Ovary (tissue), 3 donors: Measurements from ENCODE around the gene STK33.

Experiments used
- CTCF ChIP-seq, 3 donors: fragments of 450-650 bp in 2 of 3; fragments of 200-600 bp in 1 of 3; IDR thresholded peaks; one replicate each; pipeline versions ENCODE4 v1.5.1 to v1.8.0; 2016 to 2022; ENCODE audit warnings: antibody characterized with exemption in 3 of 3, mild to moderate bottlenecking in 1 of 3
- EP300 ChIP-seq: sonication (generic); formaldehyde crosslinking; IDR thresholded peaks from one replicate; pipeline ENCODE4 v1.6.1; 2017; ENCODE audit warnings: antibody characterized with exemption
- POLR2A ChIP-seq: fragments of 450-650 bp; IDR thresholded peaks from one replicate; pipeline ENCODE4 v1.6.1; 2017; ENCODE audit warnings: antibody characterized with exemption, mild to moderate bottlenecking, moderate library complexity
- donor health status: DM: no; HTN: no; CAD: no.

DNA sequence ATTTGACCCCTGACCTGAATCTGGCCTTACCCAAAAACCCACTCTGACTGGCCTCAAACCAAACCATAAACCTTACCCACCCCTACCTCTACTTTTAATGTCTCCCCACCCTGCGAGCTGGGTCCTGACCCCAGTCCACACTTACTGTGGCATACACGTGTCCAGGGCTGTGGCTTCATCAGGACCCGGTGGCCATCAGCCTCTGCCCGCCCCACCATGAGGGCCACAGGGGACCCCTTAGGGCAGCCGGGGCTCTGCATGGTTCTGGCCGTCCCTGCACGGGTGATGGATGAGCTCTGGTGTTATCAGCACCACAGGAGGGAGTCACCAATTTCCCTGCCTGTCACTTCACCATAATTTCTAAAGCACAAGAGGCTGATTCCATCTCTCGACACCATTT lies 242.8 kb downstream of the STK33 start:
- TF ChIP-seq CTCF (IDR thresholded peaks at IDR 0.05) (no peak), POLR2A (no peak), EP300 (no peak)
